HCT116 (cell line): Measurements from ENCODE around the gene HCRTR1.

ENCODE experiments used
- EZH2phosphoT487 ChIP-seq: fragments of 200-600 bp; IDR thresholded peaks from 2 replicates; pipeline ENCODE4 v1.6.1; 2018; ENCODE audit warnings: antibody characterized with exemption, borderline replicate concordance
- POLR2A ChIP-seq: IDR thresholded peaks from 2 replicates; pipeline ENCODE4 v1.7.0; 2011; ENCODE audit warnings: borderline replicate concordance; ENCODE audit not compliant: insufficient read depth, insufficient read length; ENCODE audit errors: extremely low read depth
- TF ChIP-seq, protein P1 (sequence below), 3 experiments: fragments of 200-600 bp in 1 of 3; sonication (generic) in 1 of 3; IDR thresholded peaks in 2 of 3; conservative IDR thresholded peaks in 1 of 3; 2 replicates each; pipeline ENCODE4 v1.5.1; 2012 to 2017; ENCODE audit warnings: low read depth in 2 of 3, low read length in 2 of 3, antibody characterized with exemption in 1 of 3, borderline replicate concordance in 1 of 3, control low read depth in 1 of 3, mild to moderate bottlenecking in 1 of 3, mixed read lengths in 1 of 3, mixed run types in 1 of 3, moderate library complexity in 1 of 3; ENCODE audit not compliant: insufficient read depth in 1 of 3

DNA sequence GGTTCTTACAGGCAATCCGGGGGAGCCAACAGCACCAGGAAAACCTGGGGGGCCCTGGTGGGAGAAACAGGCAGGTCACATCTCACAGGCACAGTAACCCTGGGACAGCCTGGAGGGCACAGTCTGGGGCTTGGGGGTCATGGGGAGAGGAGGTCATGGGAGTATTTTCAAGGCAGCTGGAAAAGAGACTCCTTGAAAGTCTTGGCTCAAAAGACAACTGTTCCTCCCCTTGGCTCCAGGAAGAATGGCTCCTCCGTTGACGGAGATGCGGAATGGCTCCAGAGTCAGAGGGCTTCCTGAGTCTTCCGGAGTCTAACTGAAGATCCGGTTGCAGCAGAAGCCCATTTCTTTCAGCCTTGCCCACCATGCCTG, 53.1 kb downstream of the HCRTR1 start:
- TF ChIP-seq, protein P1, sequence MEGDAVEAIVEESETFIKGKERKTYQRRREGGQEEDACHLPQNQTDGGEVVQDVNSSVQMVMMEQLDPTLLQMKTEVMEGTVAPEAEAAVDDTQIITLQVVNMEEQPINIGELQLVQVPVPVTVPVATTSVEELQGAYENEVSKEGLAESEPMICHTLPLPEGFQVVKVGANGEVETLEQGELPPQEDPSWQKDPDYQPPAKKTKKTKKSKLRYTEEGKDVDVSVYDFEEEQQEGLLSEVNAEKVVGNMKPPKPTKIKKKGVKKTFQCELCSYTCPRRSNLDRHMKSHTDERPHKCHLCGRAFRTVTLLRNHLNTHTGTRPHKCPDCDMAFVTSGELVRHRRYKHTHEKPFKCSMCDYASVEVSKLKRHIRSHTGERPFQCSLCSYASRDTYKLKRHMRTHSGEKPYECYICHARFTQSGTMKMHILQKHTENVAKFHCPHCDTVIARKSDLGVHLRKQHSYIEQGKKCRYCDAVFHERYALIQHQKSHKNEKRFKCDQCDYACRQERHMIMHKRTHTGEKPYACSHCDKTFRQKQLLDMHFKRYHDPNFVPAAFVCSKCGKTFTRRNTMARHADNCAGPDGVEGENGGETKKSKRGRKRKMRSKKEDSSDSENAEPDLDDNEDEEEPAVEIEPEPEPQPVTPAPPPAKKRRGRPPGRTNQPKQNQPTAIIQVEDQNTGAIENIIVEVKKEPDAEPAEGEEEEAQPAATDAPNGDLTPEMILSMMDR (IDR thresholded peaks at IDR 0.05 in 2 of 3, conservative IDR thresholded peaks at IDR 0.05 in 1 of 3; ENCODE audit: borderline replicate concordance in 1 of 3, insufficient read depth in 1 of 3, low read depth in 2 of 3, low read length in 2 of 3): no peak
- TF ChIP-seq POLR2A (no peak), EZH2phosphoT487 (no peak)
